Smooth muscle cell (in vitro differentiated cells): ENCODE data around the gene SMAD1. TPM values are rescaled to one million over a fixed set of nuclear protein-coding genes. Genes with fewer than 3 reads are reported as not detected.

Experiments used
- DNase-seq: peaks from one replicate; lab custom pipeline; 2025; ENCODE audit not compliant: unreplicated experiment; lab: John Stamatoyannopoulos, UW
- H2AFZ ChIP-seq: fragments of 200-600 bp; sonication (generic); 2 replicates; pipeline ENCODE4 v1.6.0; 2016; ENCODE audit warnings: antibody characterized with exemption, low read depth, mild to moderate bottlenecking
- H3F3A ChIP-seq: fragments of 200-600 bp; sonication (generic); 2 replicates; pipeline ENCODE4 v1.6.0; 2017; ENCODE audit warnings: antibody characterized with exemption, low read depth
- H3K27ac ChIP-seq: fragments of 200-600 bp; sonication (generic); 2 replicates; pipeline ENCODE4 v1.5.1; 2016; ENCODE audit warnings: low read depth, mild to moderate bottlenecking
- H3K27me3 ChIP-seq: fragments of 200-600 bp; sonication (generic); 2 replicates; pipeline ENCODE4 v1.6.1; 2016; ENCODE audit warnings: low read depth, mild to moderate bottlenecking
- H3K36me3 ChIP-seq: fragments of 200-600 bp; sonication (generic); 2 replicates; pipeline ENCODE4 v1.5.1; 2016; ENCODE audit warnings: low read depth
- H3K4me1 ChIP-seq: fragments of 200-600 bp; sonication (generic); 2 replicates; pipeline ENCODE4 v1.5.1; 2016; ENCODE audit warnings: low read depth
- H3K4me2 ChIP-seq: fragments of 200-600 bp; sonication (generic); 2 replicates; pipeline ENCODE4 v1.6.0; 2016; ENCODE audit warnings: mild to moderate bottlenecking
- H3K4me3 ChIP-seq: fragments of 200-600 bp; sonication (generic); 2 replicates; pipeline ENCODE4 v1.5.1; 2016; ENCODE audit warnings: mild to moderate bottlenecking
- H3K79me2 ChIP-seq: fragments of 200-600 bp; sonication (generic); 2 replicates; pipeline ENCODE4 v1.6.0; 2016; ENCODE audit warnings: low read depth, mild to moderate bottlenecking
- H3K9ac ChIP-seq: fragments of 200-600 bp; sonication (generic); 2 replicates; pipeline ENCODE4 v1.6.0; 2016; ENCODE audit warnings: low read depth
- H3K9me3 ChIP-seq: fragments of 200-600 bp; sonication (generic); replicated peaks from 2 replicates; pipeline ENCODE4 v1.5.1; 2016; ENCODE audit warnings: low read depth
- H4K20me1 ChIP-seq: fragments of 200-600 bp; sonication (generic); 2 replicates; pipeline ENCODE4 v1.6.0; 2016; ENCODE audit warnings: low read depth
- WGBS: methylation state at CpG from one replicate; pipeline ENCODE4 v1.1.7; 2016; ENCODE audit warnings: low lambda C conversion rate; 5-methylcytosine and 5-hydroxymethylcytosine counted together
- polyA plus RNA-seq: library from polyadenylated mRNA; unstranded; fragments of >200 nt; fragmentation: Nextera tagmentation; extraction: Ambion mirVana; gene quantifications from 2 replicates; pipeline ENCODE4 v1.2.1, GENCODE V29; 2016
- total RNA-seq: library from RNA; depleted of rRNA; stranded (reverse); fragments of >200 nt; gene quantifications from 2 replicates; pipeline ENCODE4 v1.2.3, GENCODE V29; 2014
- TF ChIP-seq, protein P1 (sequence below): fragments of 200-600 bp; sonication (generic); IDR thresholded peaks from 2 replicates; pipeline ENCODE4 v1.5.1; 2017; ENCODE audit warnings: borderline replicate concordance, mild to moderate bottlenecking, antibody characterized with exemption; ENCODE audit not compliant: insufficient read depth, poor library complexity, severe bottlenecking

Gene SMAD1
- total and polyA plus RNA-seq, 2 experiments from 2014 or later = 23.1 to 34.0 TPM

DNA sequence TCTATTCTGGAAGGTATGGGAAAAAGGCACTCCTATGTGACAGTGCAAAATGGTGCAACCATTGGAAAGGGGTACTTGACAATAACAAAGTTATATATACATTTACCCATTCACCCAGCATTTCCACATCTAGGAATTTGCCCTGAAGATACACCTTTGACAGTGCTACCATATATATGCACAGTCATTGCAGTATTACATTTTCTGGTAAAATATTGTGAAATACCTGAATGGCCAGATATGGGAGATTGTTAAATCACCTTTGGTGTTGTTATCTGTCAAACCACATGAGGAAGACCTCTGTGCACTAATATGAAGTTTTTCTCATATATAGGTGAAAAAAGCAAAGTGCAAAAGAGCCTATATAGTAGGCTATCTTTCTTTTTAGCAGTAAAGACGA is 53.5 kb downstream of the SMAD1 start:
- Histone ChIP-seq H3K4me3 (no peak overlapping the region), H2AFZ (no peak overlapping the region), H3K9me3 (no peaks in the 10 kb centered on the region), H3K4me2 (no peak overlapping the region), H3K36me3 (no peaks in the 10 kb centered on the region), H4K20me1 (peaks cover 19% of the 10 kb centered on the region), H3K9ac (no peak overlapping the region), H3K27me3 (no peaks in the 10 kb centered on the region), H3F3A (no peaks in the 10 kb centered on the region), H3K4me1 (no peaks in the 10 kb centered on the region), H3K79me2 (no peaks in the 10 kb centered on the region), H3K27ac (no peak overlapping the region)
- no peak for DNase-seq
- TF ChIP-seq, protein P1, sequence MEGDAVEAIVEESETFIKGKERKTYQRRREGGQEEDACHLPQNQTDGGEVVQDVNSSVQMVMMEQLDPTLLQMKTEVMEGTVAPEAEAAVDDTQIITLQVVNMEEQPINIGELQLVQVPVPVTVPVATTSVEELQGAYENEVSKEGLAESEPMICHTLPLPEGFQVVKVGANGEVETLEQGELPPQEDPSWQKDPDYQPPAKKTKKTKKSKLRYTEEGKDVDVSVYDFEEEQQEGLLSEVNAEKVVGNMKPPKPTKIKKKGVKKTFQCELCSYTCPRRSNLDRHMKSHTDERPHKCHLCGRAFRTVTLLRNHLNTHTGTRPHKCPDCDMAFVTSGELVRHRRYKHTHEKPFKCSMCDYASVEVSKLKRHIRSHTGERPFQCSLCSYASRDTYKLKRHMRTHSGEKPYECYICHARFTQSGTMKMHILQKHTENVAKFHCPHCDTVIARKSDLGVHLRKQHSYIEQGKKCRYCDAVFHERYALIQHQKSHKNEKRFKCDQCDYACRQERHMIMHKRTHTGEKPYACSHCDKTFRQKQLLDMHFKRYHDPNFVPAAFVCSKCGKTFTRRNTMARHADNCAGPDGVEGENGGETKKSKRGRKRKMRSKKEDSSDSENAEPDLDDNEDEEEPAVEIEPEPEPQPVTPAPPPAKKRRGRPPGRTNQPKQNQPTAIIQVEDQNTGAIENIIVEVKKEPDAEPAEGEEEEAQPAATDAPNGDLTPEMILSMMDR = no peak
- 92% methylated on average over 1 of the region's 1 CpG for WGBS

DNA sequence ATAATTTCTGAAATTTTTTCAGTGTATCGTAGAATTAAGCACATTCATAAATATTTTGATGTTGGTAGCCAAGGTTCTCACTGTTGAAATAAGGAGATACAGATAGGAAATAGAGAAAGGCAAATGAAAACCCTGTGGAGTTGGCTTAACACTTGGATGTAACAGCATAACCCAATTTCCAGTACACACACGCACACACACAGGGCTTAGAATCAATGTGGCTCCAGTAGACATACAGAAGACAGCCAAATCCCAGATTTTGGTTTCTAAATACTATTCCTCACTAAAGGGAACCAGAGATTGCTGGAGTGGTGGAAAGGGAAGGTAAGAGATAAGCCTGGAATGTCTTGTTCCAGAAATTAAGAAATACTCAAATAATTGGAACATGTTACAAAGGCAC is 54.4 kb downstream of the SMAD1 start:
- WGBS = 100% methylated on average over 2 of the region's 2 CpGs
- TF ChIP-seq, protein P1 = no peak
- no peak for DNase-seq

DNA sequence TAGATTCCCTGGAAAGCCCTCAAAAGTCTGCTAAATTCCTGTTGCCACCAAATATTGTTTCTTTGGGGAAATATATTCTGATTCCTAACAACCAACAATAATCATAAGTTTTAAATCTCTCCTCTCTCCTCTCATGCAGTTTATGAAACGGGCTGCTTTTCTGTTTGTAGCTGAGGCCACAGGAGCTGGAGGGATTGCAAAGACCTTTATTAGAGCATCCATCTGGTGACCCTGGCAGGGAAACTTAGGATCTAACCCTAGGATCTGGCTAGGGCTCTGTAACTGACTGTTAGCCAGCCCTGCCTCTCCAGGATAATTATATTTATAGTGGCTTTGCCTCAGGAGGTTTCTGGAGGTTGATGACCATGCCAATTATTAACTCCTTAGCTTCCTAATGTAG is 56.9 kb downstream of the SMAD1 start:
- H3K4me3 ChIP-seq = no peak overlapping the region
- H3K36me3 ChIP-seq = no peaks in the 10 kb centered on the region
- H2AFZ ChIP-seq = no peak overlapping the region
- H3K27me3 ChIP-seq = no peaks in the 10 kb centered on the region
- 77% methylated on average over 1 of the region's 1 CpG for WGBS
- H3K79me2 ChIP-seq = no peaks in the 10 kb centered on the region
- no peaks in the 10 kb centered on the region for H3F3A ChIP-seq
- no peak for DNase-seq
- TF ChIP-seq, protein P1 = no peak
- no peaks in the 10 kb centered on the region for H3K9me3 ChIP-seq
- H3K9ac ChIP-seq = no peak overlapping the region
- H3K4me2 ChIP-seq = no peak overlapping the region
- peaks cover 10% of the 10 kb centered on the region for H4K20me1 ChIP-seq
- H3K27ac ChIP-seq = no peak overlapping the region
- peaks cover 4% of the 10 kb centered on the region for H3K4me1 ChIP-seq

More for the DNA sequence above, 54.4 kb downstream of the SMAD1 start:
- Histone ChIP-seq H3K9ac (no peak overlapping the region), H3K79me2 (no peaks in the 10 kb centered on the region), H3K27me3 (no peaks in the 10 kb centered on the region), H3K9me3 (no peaks in the 10 kb centered on the region), H3K4me1 (peaks cover 3% of the 10 kb centered on the region), H3K27ac (no peak overlapping the region), H3K36me3 (no peaks in the 10 kb centered on the region), H3K4me2 (no peak overlapping the region), H3F3A (no peaks in the 10 kb centered on the region), H2AFZ (no peak overlapping the region), H3K4me3 (no peak overlapping the region), H4K20me1 (peaks cover 15% of the 10 kb centered on the region)

DNA sequence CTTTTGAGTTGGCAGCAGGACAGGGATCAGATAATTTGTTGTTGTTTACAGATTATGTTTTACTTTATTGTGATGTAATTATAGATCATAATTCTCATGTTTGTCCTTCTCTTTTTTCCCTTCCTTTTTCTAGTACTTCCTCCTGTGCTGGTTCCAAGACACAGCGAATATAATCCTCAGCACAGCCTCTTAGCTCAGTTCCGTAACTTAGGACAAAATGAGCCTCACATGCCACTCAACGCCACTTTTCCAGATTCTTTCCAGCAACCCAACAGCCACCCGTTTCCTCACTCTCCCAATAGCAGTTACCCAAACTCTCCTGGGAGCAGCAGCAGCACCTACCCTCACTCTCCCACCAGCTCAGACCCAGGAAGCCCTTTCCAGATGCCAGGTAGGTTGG is 58.0 kb downstream of the SMAD1 start:
- Histone ChIP-seq H4K20me1 (peaks cover 4% of the 10 kb centered on the region), H3K36me3 (no peaks in the 10 kb centered on the region), H3K27ac (no peak overlapping the region), H2AFZ (no peak overlapping the region), H3K4me1 (peaks cover 4% of the 10 kb centered on the region), H3K9me3 (no peaks in the 10 kb centered on the region), H3K27me3 (no peaks in the 10 kb centered on the region), H3K4me2 (no peak overlapping the region), H3K4me3 (no peak overlapping the region), H3K9ac (no peak overlapping the region), H3K79me2 (no peaks in the 10 kb centered on the region), H3F3A (no peaks in the 10 kb centered on the region)
- DNase-seq = no peak
- TF ChIP-seq, protein P1 = no peak
- 80% methylated on average over 4 of the region's 4 CpGs for WGBS
